Stimulated activated CD8-positive, alpha-beta memory T cell treated with anti-CD3 and anti-CD28 coated beads, Interleukin-2, amount 100 ng/mL, for 1 hour (primary cell): ENCODE data around the gene CDK19.

ENCODE experiments used
- DNase-seq, 2 donors: peaks; one replicate each; pipeline ENCODE4 v3.0.0-alpha.2; 2020; ENCODE audit warnings: low read depth in 2 of 2

CDK19 gene

GRCh38 chr6:110575925-110576463, 239.3 kb downstream of the CDK19 start:
- no peak for DNase-seq

- DNase-seq = no peak
These were observed 240.5 kb downstream of the CDK19 start for GRCh38 chr6:110574817-110575216.

GRCh38 chr6:110573537-110573936, 241.7 kb downstream of the CDK19 start:
- DNase-seq = no peak

GRCh38 chr6:110573136-110573535, 242.1 kb downstream of the CDK19 start:
- DNase-seq = no peak

- DNase-seq = no peak
These were observed 247.1 kb downstream of the CDK19 start for GRCh38 chr6:110567957-110568696.

GRCh38 chr6:110566346-110567125, 248.7 kb downstream of the CDK19 start:
- no peak for DNase-seq

GRCh38 chr6:110564703-110565421, 250.4 kb downstream of the CDK19 start:
- DNase-seq = no peak

GRCh38 chr6:110563711-110564110, 251.6 kb downstream of the CDK19 start:
- DNase-seq = no peak

- no peak for DNase-seq
These were observed 252.9 kb downstream of the CDK19 start for GRCh38 chr6:110562316-110562915.

- no peak for DNase-seq
These were observed 253.6 kb downstream of the CDK19 start for GRCh38 chr6:110561696-110562095.

GRCh38 chr6:110561008-110561396, 254.3 kb downstream of the CDK19 start:
- DNase-seq = no peak

GRCh38 chr6:110560239-110561007, 254.8 kb downstream of the CDK19 start:
- DNase-seq = no peak
